KG1 (cell line): Measurements from ENCODE around the gene GLRA3.
"Not testable (repeated sequence)": the region's sequence is repeated elsewhere in the genome, so short reads cannot be mapped to it uniquely, and the experiment has no call there.

Experiments
- DNase-seq: peaks from one replicate; lab custom pipeline; 2025; lab: John Stamatoyannopoulos, UW

Gene GLRA3

GRCh38 chr4:174828845-174829701, at the start of gene GLRA3:
TSS of gene GLRA3 (minus strand) at chr4:174829247. CDS start at chr4:174828811, 436 bp downstream.
- DNase-seq = no peak

- DNase-seq = no peak
Observed at GRCh38 chr4:174874898-174875297, 45.9 kb upstream of the GLRA3 start.

DNA sequence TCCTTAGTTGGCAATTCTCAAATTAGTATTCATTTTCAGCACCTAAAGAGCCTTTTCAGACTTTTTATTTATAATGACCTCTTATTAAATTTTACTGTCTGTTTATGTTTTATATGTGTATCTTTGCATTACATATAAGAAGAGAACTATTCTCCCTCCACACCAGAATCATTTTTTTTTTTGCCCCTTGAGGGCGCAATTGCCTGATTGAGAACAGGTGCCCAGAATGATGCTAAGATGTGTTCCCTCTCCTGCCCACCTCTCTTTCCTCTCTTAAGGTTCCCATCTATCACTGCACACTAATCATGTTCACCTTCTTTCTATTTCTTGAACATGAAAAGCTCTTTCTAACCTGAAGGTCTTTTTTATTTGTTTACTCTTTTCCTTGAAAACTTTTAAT, 44.9 kb upstream of the GLRA3 start:
- DNase-seq = no peak

- not testable (repeated sequence) for DNase-seq
Observed at GRCh38 chr4:174873146-174873545, 44.1 kb upstream of the GLRA3 start.

GRCh38 chr4:174871407-174871806, 42.4 kb upstream of the GLRA3 start:
- DNase-seq = no peak

DNA sequence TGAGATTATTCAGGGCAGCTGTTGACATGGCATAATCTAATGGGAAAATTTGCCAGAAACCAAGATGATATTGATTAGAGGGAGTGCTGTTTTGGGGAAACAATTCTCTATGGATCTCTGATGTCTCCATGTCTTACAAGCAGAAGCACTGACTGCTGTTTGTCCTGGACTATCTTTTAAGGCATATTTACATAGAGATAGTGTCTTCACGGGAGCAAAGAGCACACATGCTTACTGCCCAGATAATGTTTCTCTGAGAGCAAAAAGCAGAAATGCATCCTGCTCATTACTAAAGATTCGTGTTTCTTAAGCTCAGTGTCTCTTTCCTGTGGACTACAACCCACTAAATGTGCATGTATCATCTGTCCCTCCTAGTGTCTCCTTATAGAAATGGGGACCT, 41.3 kb upstream of the GLRA3 start:
- no peak for DNase-seq

DNA sequence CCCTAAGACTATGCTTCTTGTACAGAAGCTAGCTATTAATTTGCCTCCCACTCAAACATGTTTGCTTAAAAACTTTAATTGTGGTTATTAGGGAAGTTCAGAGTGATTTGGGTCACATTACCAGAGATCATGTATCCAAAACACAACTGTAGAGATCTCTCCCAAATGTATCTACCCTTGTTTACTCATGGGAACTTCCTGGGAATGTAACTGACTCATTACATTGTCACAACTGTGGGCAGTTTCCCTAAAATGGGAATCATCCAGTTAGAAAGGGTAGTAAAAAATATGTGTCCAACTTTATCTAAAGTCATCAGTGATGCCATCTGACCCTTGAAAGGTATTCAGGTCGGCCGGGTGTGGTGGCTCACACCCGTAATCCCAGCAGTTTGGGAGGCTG, 40.3 kb upstream of the GLRA3 start:
- DNase-seq = no peak

DNA sequence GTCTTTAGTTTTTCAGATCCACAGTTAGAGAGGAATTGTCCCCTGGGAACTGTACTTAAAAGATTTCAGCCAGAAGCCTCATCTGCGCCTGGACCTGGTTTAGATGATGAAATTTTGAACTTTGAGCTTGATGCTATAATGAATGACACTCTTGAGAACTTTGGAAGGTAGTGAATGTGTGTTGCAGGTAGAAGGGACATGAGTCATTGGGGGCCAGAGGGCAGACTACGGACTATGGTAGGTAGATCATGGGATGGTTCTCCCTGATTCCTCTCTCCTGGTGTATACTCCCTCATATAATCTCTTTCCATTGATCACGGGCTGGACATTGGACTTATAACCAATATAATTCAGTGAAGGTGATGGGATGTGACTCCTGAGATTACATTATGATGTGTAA, 38.9 kb upstream of the GLRA3 start:
- DNase-seq = no peak

DNA sequence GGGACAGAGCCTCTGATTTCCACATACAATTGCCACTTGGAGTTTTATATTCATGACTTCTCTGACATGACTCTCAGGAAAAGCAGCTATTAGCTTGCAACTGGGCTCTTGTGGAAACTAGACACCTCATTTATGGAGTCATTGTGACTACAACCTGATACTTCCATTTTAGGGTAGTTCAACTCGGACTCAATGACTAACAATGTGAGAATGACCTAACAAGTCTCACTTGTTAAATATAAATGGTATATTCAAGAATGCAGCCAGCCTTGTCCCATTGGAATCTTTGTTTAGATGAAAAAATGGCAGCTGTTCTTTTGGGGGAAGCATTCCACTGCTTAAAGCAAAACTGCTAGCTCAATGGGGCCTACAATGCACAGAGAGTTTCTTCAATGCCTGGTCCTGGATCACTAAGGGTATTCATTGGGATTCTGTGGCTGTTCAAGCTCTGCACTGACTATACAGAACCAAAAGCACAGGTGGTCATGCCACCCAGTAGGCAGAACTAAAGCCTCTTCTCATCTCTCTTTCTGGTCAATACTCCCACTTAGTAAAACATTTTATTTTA, 36.5 kb upstream of the GLRA3 start:
- no peak for DNase-seq

DNA sequence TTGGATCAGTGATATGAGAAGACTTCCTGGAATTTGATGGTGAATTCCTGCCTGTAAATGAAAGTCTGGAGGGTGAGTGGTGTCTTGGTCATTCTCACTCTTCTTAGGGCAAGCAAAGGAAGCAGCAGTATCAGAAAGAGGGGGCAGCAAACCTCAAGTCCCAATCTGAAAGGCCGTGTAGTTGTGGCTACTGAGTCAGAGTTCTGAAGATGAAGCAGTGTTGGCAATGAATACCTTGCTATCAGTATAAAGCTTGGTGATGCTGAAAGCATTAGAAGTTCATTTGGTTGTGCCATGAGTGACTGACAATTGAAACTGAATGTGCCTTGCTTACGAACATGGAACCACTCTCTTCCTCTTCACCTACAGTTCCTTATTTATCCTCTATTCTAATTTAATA, 35.0 kb upstream of the GLRA3 start:
- no peak for DNase-seq

GRCh38 chr4:174860588-174860987, 31.5 kb upstream of the GLRA3 start:
- DNase-seq = no peak

DNA sequence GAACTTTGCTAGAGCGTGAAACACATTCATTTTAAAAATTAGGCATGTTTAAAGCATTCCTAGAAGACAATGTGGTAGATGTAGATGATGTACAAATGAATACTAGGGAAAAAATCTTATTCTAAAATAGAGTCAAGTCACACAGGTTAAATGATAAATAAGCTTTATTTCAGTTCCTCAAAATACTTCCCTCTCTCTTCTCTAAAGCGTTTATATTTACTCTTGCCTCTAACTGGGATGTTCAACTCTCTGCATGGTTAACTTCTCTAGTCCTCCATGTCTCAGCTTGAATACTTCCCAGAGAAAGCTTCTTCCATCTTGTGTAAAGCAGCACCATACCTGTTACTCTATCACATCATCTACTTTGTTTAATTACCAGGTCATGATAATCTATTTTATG, 30.9 kb upstream of the GLRA3 start:
- no peak for DNase-seq

DNA sequence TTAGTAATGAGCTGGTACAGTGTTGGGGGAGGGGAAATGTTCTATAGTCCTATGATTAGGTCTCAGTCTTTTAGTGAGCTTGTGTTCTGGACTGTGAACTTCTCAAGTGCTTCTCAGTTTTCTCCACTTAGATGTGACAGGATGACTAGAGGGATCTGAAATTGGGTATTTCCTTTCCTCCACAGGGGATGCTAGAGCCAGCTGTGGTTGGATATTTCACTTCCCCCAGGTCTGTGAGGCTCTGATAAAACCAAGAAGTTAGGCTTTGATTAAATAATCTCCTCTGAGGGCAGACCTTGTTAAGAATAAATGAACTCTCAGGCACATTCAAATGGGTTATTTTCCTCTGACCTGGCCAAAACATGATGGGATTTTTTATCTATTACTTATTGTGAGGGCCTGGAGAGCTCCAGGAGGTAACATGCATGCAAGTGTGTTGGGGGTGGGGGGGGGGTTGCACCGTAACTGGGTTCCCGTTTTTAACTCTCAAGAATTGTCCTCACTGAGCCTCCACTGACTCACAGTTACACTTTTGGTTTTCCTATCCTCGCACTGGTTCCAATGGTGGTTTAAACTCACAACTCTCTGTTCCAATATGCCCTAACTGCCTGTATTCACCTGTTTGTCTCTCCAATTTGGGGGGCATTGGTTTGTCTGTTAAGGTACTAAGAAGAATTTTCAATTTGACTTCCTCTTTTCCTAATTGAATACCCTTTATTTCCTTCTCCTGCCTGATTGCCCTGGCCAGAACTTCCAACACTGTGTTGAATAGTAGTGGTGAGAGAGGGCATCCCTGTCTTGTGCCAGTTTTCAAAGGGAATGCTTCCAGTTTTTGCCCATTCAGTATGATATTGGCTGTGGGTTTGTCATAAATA, 28.1 kb upstream of the GLRA3 start:
- DNase-seq = no peak

GRCh38 chr4:174855050-174855449, 26.0 kb upstream of the GLRA3 start:
- no peak for DNase-seq

DNA sequence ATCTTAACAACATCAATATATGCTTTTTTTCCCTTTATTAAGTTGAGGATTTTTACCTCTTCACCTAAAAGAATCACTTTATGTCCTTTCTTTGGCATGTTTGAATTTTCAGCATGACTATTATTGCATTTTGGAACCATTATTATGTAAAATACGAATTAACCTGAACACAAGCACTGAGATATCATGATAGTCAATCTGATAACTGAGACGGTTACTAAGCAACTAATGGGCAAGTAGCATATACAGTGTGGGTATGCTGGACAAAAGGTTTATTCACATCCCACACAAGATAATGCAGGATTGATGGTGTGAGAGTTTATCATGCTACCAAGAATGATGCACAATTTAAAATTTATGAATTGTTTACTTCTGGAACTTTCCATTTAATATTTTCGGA, 24.6 kb upstream of the GLRA3 start:
- DNase-seq = no peak

DNA sequence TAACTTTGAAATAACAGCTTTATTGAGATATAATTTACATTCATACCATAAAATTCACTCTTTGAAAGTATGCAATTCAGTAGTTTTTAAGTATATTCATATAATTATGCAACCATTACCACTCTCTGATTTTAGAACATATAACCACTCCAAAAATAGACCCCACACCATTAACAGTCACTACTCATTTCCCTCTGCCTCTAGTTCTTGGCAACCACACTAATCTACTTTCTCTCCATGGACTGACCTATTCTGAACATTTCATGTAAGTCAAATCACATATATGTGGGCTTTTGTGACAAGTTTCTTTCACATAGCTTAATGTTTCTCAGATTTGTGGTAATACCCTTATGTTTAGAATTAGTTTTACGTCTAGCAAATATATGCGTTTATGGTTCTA, 19.5 kb upstream of the GLRA3 start:
- DNase-seq = no peak

DNA sequence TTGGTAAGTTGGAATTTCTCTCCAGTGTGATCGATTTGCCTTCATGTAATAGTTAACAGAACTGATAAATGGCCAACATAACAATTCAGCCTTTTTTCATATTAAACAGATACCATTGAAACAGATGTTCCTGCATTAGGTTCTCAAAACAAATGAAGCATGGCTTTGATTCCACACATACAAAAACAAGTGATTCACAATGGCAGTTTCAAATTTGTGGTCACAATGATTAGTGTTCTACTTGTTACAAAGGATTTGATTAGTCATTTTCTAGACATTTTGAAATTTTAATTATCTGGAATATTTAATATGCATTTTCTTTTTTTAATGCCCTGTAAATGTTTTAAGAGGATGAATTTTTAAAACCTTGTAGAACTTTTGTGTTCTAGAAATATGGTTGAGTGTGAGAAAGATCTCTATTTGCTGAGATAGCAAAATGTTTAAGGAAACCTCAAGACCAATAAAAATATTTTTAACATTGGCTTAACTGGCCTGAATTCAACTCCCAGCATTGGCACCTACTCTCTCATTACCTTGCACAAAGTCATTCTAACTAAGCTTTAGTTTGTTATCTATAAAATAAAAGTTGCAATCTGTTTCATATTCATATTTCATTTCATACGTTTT, 18.9 kb upstream of the GLRA3 start:
- no peak for DNase-seq

DNA sequence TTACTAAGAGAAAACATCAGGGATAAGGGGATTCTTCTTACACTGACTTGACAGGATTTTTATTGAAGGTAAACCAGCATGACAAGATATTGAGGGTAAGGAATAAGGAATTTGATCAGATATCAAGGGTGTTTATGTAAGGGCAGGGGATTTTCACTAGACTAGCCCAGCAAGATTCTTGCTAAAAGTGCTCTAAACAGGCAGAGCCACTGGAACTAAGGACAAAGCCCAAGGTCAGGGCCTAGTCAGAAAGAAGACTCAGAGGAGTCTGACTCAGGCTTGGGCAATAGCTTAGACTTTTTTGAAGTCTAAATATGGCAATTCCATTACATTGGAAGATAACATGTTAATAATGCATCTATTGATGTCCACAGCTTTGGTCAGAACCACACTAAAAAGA, 6.5 kb upstream of the GLRA3 start:
- no peak for DNase-seq

GRCh38 chr4:174834477-174834876, 5.4 kb upstream of the GLRA3 start:
- no peak for DNase-seq

- DNase-seq = no peak
Observed at GRCh38 chr4:174826660-174827059, 2.4 kb downstream of the GLRA3 start.

GRCh38 chr4:174815282-174815681, 13.8 kb downstream of the GLRA3 start:
- no peak for DNase-seq

GRCh38 chr4:174813292-174813691, 15.8 kb downstream of the GLRA3 start:
- no peak for DNase-seq
